ENCODE data around the gene ZNF319. TPM values are rescaled to one million over a fixed set of nuclear protein-coding genes. Genes with fewer than 3 reads are reported as not detected.

Gene ZNF319
- total and polyA plus RNA-seq, 10 of the 15 experiments (the other 5 are each of a cell fraction or from before 2014, with no cell fraction given), result 0.29 to 7.4 (median 1.7) TPM

DNA sequence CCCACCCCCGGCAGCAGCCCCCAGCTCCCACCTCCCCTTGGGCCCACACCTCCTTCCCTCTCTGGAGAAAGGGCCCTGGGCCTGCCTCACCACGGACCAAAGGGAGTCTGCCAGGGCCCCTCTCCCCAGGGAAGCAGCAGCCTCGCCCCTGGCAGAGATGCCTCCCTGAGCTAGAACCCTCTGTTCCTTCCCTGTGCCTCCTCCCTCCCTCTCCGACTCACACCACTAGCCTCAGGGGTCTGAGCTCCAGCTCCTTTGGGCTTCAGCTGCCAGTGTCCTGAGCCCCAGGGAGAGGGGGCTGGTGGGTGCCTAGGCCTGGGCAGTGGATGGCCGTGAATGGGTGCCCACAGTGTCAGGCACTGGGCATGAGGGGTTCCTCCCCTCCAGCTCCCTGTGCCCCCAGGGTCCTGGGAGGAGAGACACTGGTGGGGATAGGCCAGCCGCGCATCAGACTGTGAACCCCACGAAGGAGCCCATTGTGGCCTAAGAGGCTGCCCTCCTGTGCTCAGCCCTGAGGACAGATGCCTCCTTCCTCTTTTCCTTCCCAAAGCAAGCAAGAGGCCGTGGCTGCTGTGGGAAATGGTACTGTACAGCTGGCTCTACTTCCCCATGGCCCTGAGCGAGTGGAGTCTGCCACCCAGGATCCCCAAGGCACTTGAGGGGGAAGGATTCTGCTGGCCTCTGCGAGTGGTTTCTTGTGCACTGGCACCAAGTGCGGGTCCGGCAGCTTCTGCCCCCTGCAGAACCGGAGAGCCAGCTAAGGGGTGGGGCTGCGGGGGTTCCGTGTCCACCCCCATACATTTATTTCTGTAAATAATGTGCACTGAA, 45.8 kb upstream of the ZNF319 start:
- no peaks in the 10 kb centered on the region for H3K36me3 ChIP-seq (ENCODE audit: control insufficient read depth in 2 of 2, insufficient read depth in 2 of 2, low read length in 1 of 2)
- BruUV-seq (replicated peaks), result no TSS peak
- DNase-seq (ENCODE audit: low read depth, low spot score), result no peak
- POLR2A ChIA-PET, result no interaction called here
- RAD21 ChIA-PET (ENCODE audit: unreplicated experiment), result no interaction called here
- no peaks in the 10 kb centered on the region for H4K20me1 ChIP-seq (ENCODE audit: control insufficient read depth, insufficient read depth)
- TF ChIP-seq, protein P1, sequence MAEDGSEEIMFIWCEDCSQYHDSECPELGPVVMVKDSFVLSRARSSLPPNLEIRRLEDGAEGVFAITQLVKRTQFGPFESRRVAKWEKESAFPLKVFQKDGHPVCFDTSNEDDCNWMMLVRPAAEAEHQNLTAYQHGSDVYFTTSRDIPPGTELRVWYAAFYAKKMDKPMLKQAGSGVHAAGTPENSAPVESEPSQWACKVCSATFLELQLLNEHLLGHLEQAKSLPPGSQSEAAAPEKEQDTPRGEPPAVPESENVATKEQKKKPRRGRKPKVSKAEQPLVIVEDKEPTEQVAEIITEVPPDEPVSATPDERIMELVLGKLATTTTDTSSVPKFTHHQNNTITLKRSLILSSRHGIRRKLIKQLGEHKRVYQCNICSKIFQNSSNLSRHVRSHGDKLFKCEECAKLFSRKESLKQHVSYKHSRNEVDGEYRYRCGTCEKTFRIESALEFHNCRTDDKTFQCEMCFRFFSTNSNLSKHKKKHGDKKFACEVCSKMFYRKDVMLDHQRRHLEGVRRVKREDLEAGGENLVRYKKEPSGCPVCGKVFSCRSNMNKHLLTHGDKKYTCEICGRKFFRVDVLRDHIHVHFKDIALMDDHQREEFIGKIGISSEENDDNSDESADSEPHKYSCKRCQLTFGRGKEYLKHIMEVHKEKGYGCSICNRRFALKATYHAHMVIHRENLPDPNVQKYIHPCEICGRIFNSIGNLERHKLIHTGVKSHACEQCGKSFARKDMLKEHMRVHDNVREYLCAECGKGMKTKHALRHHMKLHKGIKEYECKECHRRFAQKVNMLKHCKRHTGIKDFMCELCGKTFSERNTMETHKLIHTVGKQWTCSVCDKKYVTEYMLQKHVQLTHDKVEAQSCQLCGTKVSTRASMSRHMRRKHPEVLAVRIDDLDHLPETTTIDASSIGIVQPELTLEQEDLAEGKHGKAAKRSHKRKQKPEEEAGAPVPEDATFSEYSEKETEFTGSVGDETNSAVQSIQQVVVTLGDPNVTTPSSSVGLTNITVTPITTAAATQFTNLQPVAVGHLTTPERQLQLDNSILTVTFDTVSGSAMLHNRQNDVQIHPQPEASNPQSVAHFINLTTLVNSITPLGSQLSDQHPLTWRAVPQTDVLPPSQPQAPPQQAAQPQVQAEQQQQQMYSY (CRISPR knock-in tag; IDR thresholded peaks at IDR 0.05), result no peak
- TF ChIP-seq BCL11A (IDR thresholded peaks at IDR 0.05; ENCODE audit: low read depth, low read length) (no peak), BRCA1 (IDR thresholded peaks at IDR 0.05; ENCODE audit: low read depth, low read length) (no peak), SMARCA5 (IDR thresholded peaks at IDR 0.05) (no peak), PML (IDR thresholded peaks at IDR 0.05; ENCODE audit: low read length) (no peak), HDAC2 (IDR thresholded peaks at IDR 0.05) (no peak), TCF3 (IDR thresholded peaks at IDR 0.05; ENCODE audit: borderline replicate concordance, insufficient read depth, low read depth, low read length) (no peak), POU2F2 (IDR thresholded peaks at IDR 0.05; ENCODE audit: borderline replicate concordance, low read depth, low read length) (no peak), SREBF2 (IDR thresholded peaks at IDR 0.05; ENCODE audit: low read length) (no peak), POLR2AphosphoS2 (IDR thresholded peaks at IDR 0.05; ENCODE audit: low read depth, low read length) (no peak), SMC3 (IDR thresholded peaks at IDR 0.05; ENCODE audit: borderline replicate concordance, low read length) (no peak), LARP7 (IDR thresholded peaks at IDR 0.05) (no peak)
- TF ChIP-seq, protein P2, sequence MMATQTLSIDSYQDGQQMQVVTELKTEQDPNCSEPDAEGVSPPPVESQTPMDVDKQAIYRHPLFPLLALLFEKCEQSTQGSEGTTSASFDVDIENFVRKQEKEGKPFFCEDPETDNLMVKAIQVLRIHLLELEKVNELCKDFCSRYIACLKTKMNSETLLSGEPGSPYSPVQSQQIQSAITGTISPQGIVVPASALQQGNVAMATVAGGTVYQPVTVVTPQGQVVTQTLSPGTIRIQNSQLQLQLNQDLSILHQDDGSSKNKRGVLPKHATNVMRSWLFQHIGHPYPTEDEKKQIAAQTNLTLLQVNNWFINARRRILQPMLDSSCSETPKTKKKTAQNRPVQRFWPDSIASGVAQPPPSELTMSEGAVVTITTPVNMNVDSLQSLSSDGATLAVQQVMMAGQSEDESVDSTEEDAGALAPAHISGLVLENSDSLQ (IDR thresholded peaks at IDR 0.05), result no peak
- TF ChIP-seq, protein P3, sequence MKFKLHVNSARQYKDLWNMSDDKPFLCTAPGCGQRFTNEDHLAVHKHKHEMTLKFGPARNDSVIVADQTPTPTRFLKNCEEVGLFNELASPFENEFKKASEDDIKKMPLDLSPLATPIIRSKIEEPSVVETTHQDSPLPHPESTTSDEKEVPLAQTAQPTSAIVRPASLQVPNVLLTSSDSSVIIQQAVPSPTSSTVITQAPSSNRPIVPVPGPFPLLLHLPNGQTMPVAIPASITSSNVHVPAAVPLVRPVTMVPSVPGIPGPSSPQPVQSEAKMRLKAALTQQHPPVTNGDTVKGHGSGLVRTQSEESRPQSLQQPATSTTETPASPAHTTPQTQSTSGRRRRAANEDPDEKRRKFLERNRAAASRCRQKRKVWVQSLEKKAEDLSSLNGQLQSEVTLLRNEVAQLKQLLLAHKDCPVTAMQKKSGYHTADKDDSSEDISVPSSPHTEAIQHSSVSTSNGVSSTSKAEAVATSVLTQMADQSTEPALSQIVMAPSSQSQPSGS (IDR thresholded peaks at IDR 0.05; ENCODE audit: low read length), result no peak
- TF ChIP-seq, protein P4, sequence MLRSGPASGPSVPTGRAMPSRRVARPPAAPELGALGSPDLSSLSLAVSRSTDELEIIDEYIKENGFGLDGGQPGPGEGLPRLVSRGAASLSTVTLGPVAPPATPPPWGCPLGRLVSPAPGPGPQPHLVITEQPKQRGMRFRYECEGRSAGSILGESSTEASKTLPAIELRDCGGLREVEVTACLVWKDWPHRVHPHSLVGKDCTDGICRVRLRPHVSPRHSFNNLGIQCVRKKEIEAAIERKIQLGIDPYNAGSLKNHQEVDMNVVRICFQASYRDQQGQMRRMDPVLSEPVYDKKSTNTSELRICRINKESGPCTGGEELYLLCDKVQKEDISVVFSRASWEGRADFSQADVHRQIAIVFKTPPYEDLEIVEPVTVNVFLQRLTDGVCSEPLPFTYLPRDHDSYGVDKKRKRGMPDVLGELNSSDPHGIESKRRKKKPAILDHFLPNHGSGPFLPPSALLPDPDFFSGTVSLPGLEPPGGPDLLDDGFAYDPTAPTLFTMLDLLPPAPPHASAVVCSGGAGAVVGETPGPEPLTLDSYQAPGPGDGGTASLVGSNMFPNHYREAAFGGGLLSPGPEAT (IDR thresholded peaks at IDR 0.05; ENCODE audit: low read depth), result no peak
- no peak overlapping the region for H3K4me2 ChIP-seq (ENCODE audit: control insufficient read depth, insufficient read depth)
- intact Hi-C loops (cut with micrococcal nuclease; ENCODE audit: unreplicated experiment) (no loop called here), in situ Hi-C loops (cut with MboI) (no loop called here)
- H3K4me1 ChIP-seq (ENCODE audit: control insufficient read depth, insufficient read depth, low read length), result no peaks in the 10 kb centered on the region
- H3K9me3 ChIP-seq (replicated peaks; ENCODE audit: control insufficient read depth, insufficient read depth, low read length), result no peaks in the 10 kb centered on the region
- CTCF ChIA-PET, result no interaction called here
- no peak for FAIRE-seq
- H3K27ac ChIP-seq (ENCODE audit: control insufficient read depth, insufficient read depth), result no peak overlapping the region
- H3K79me2 ChIP-seq (ENCODE audit: control insufficient read depth, insufficient read depth, low read length), result no peaks in the 10 kb centered on the region
- WGBS (ENCODE audit: insufficient coverage, insufficient replicate concordance, low lambda C conversion rate, missing lambda C conversion rate), result 39% methylated on average over 15 of the region's 16 CpGs
- H3K27me3 ChIP-seq (replicated peaks in 1 of 2; ENCODE audit: control insufficient read depth in 2 of 2, insufficient read depth in 2 of 2, low read length in 1 of 2), result no peaks in the 10 kb centered on the region
- no peak overlapping the region for H3K4me3 ChIP-seq
- H2AFZ ChIP-seq (ENCODE audit: control insufficient read depth, low read depth, low read length), result no peak overlapping the region
- no peak for ATAC-seq
- H3K9ac ChIP-seq (ENCODE audit: control insufficient read depth, insufficient read depth, low read length), result no peak overlapping the region
- SMC1A ChIA-PET (ENCODE audit: uncharacterized antibody, unreplicated experiment), result interaction anchor here (1.1 kb wide), 1 partner anchor 75 kb away, joined by 3 read pairs; no protein-coding TSS in a partner anchor

Measured in GM12878 (cell line).